GM21723 (cell line): Measurements from ENCODE around the gene UROD.
"Not testable (repeated sequence)": the region's sequence is repeated elsewhere in the genome, so short reads cannot be mapped to it uniquely, and the experiment has no call there.

ENCODE experiments used
- ATAC-seq: cut with Tn5 transposase; IDR thresholded peaks from one replicate; pipeline ENCODE4 v1.9.1; 2021; ENCODE audit warnings: mild to moderate bottlenecking, moderate library complexity; ENCODE audit not compliant: unreplicated experiment

UROD gene

GRCh38 chr1:45011837-45012638, at the start of gene UROD:
UROD (plus strand) TSS chr1:45012254; CDS start chr1:45012266, 12 bp downstream.
- ATAC-seq = peak; percentile 55

GRCh38 chr1:44962729-44963128, 49.3 kb upstream of the UROD start:
- no peak for ATAC-seq

- ATAC-seq = no peak
These were observed 47.7 kb upstream of the UROD start for GRCh38 chr1:44964396-44964795.

DNA sequence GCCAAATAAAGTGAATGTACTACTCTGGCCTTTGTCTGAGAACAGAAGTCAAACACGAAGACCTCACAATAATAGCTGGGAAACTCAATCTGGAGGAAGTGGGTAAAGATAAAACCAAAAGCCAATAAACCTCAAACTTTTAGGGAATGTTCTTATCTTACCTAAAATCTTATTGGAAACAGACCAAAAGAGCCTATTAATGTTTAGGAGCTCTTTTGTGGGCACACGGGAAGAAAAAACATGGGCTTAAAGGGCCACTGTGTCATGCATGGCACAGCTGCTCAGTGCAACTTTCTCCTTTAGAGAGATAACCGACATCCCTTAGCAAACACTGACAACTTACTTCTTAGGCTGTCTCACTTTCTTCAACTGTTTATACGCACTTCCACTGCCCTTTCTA, 41.7 kb upstream of the UROD start:
- no peak for ATAC-seq

- no peak for ATAC-seq
These were observed 38.4 kb upstream of the UROD start for GRCh38 chr1:44973645-44974044.

GRCh38 chr1:44976252-44976651, 35.8 kb upstream of the UROD start:
- ATAC-seq = no peak

DNA sequence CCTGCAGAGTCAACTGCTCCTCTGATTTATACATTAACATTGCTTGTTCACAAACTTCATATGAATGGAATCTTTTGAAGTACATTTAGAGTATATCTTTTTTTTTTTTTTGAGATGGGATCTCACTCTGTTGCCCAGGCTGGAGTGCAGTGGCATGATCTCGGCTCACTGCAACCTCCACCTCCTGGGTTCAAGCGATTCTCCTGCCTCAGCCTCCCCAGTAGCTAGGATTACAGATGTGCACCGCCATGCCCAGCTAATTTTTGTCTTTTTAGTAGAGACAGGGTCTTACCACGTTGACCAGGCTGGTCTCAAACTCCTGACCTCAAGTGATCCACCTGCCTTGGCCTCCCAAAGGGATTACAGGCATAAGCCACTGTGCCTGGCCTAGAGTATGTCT, 34.7 kb upstream of the UROD start:
- ATAC-seq = not testable (repeated sequence)

GRCh38 chr1:44985747-44986359, 26.2 kb upstream of the UROD start:
- ATAC-seq = peak; percentile 12

GRCh38 chr1:44988531-44989156, 23.4 kb upstream of the UROD start:
- no peak for ATAC-seq

DNA sequence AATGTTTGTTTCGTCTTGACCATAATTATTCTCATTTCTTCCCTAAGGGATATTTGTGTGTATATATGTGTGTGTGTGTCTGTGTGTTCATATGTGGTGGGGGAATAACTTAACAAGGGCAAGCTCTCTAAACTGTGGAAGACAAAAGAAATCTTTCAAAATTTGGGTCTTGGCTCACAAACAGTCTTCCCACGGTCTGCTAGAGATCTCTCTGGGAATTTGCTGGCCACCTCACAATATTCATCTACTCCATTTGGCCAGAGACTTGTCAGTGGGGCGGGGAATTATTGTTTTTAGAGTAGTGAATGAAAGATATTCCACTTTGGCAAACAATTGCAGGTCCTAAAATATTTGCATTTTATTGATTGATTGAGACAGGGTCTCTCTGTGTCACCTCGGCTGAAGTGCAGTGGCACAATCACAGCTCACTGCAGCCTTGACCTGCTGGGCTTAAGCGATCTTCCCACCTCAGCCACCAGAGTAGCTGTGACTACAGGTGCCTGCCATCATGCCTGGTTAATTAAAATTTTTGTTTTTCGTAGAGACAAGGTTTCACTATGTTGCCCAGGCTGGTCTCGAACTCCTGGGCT, 17.6 kb upstream of the UROD start:
- no peak for ATAC-seq

- ATAC-seq = no peak
These were observed 16.4 kb upstream of the UROD start for GRCh38 chr1:44995467-44996238.

DNA sequence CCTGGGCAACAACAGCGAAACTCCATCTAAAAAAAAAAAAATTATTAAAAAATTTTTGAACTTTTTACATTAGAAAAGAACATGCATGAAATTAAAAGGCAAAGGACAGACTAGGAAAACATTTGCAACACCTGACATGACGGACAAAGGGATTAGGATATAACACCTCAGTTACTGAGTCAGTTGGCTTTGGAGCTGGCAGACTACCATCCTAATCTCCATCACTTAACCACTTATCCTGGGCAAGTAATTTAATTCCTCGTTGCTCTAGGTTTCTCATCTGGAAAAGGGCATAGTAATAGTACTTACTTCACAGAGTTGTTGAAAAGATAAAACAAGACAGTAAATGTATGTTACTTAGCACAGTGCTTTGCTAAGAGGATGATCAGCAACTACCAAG, 12.8 kb upstream of the UROD start:
- no peak for ATAC-seq

- no peak for ATAC-seq
These were observed 11.0 kb upstream of the UROD start for GRCh38 chr1:45001011-45001481.

GRCh38 chr1:45001576-45001975, 10.5 kb upstream of the UROD start:
- not testable (repeated sequence) for ATAC-seq

- ATAC-seq = no peak
These were observed 9.1 kb upstream of the UROD start for GRCh38 chr1:45002650-45003645.

- ATAC-seq = no peak
These were observed 8.3 kb upstream of the UROD start for GRCh38 chr1:45003741-45004140.

- ATAC-seq = no peak
These were observed 7.7 kb upstream of the UROD start for GRCh38 chr1:45004281-45004920.

DNA sequence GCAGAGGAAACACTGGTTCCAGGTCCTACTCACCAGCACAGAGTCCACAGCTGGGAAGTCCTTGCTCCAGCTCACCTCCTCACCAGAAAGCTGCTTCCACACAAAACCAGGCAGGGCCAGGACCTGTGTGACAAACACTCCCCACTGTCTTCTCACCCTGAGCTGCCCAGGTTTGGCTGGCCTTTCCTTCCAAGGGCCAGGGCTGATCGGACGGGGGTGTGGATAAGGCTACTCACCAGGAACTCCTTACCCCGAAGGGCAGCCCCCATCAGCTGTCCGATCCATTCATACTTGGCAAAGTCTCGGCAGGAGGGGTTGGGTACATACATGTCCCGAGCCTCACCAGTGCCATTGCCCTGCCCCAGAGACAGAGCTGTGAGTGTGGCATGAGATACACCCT, 6.3 kb upstream of the UROD start:
- no peak for ATAC-seq

DNA sequence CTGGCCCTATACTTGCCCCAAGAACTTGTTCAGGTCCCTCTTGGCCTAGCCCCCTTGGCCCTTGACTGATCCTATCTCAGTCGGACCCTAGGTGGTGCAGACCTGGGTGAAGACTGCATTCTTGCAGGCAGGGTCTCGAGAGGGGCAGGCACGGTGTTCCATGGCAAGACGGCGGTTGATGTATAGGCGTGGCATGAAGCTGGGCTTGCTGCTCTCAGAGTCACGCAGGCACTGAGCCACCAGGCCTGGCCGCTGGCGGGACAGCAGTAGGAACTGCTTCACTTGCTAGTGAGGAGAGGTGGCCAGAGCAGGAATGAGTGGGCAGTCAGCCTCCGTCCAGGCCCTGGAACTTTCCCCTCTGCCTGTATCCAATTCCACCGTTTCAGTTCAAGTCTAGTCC, 4.7 kb upstream of the UROD start:
- ATAC-seq = no peak
